Transverse colon (tissue), 4 donors: Measurements from ENCODE around the gene MNS1. TPM values are rescaled to one million over a fixed set of nuclear protein-coding genes. Genes with fewer than 3 reads are reported as not detected.

Experiments
- DNase-seq: peaks from one replicate; pipeline ENCODE4 v3.0.0-alpha.2; 2019
- H3K27ac ChIP-seq, 4 donors: fragments of 200-600 bp; sonication (generic); 2 replicates each; pipeline ENCODE4 v1.5.1; 2016 to 2018; ENCODE audit warnings: inconsistent platforms in 4 of 4
- H3K27me3 ChIP-seq: fragments of 200-600 bp; sonication (generic); 2 replicates; pipeline ENCODE4 v1.5.1; 2017; ENCODE audit warnings: inconsistent platforms
- H3K36me3 ChIP-seq, 4 donors: fragments of 200-600 bp; sonication (generic); 2 replicates each; pipeline ENCODE4 v1.5.1; 2017 to 2019; ENCODE audit warnings: inconsistent platforms in 4 of 4
- H3K4me1 ChIP-seq, 4 donors: fragments of 200-600 bp; sonication (generic); 2 replicates each; pipeline ENCODE4 v1.5.1; 2017 to 2020; ENCODE audit warnings: inconsistent platforms in 4 of 4
- H3K4me3 ChIP-seq, 4 donors: fragments of 200-600 bp; sonication (generic); 1 replicate in 1 of 4; 2 replicates in 3 of 4; pipeline versions ENCODE4 v1.5.1 to v1.6.1; 2017 to 2019; ENCODE audit warnings: inconsistent platforms in 4 of 4
- H3K9me3 ChIP-seq, 2 donors: fragments of 200-600 bp; sonication (generic); 2 replicates each; pipeline ENCODE4 v1.5.1; 2017 to 2019; ENCODE audit warnings: inconsistent platforms in 2 of 2
- CTCF ChIP-seq, 5 experiments: fragments of 200-600 bp in 3 of 5; fragments of 450-650 bp in 2 of 5; sonication (generic) in 3 of 5; IDR thresholded peaks; 1 replicate in 2 of 5; 2 replicates in 3 of 5; pipeline ENCODE4 v1.5.1; 2016 to 2017; ENCODE audit warnings: antibody characterized with exemption in 5 of 5, inconsistent platforms in 3 of 5, mild to moderate bottlenecking in 2 of 5, moderate library complexity in 1 of 5
- EP300 ChIP-seq: sonication (generic); formaldehyde crosslinking; IDR thresholded peaks from one replicate; pipeline ENCODE4 v1.6.1; 2017; ENCODE audit warnings: antibody characterized with exemption, low read depth
- POLR2A ChIP-seq: fragments of 450-650 bp; IDR thresholded peaks from one replicate; pipeline ENCODE4 v1.6.1; 2016; ENCODE audit warnings: antibody characterized with exemption, mild to moderate bottlenecking, moderate library complexity
- POLR2AphosphoS5 ChIP-seq, 3 donors: sonication (generic); formaldehyde crosslinking; IDR thresholded peaks; one replicate each; pipeline ENCODE4 v1.6.1; 2016; ENCODE audit warnings: antibody characterized with exemption in 3 of 3
- WGBS, 2 donors: methylation state at CpG; one replicate each; pipeline ENCODE4 v1.1.5; 2018; ENCODE audit warnings: low coverage in 1 of 2; 5-methylcytosine and 5-hydroxymethylcytosine counted together
- in situ Hi-C, 4 donors: fragments of 200-750 bp; cut with MboI; loops; one replicate each; pipeline versions ENCODE4 v1.15.0 to v1.15.1; 2017; ENCODE audit warnings: low sequenced_read_pairs in 3 of 4, low pct_ligation_motif_present in 1 of 4, low pct_unique_long_range_greater_than_20kb in 1 of 4
- intact Hi-C: fragments of 100-400 bp; cut with DNase I; formaldehyde crosslinking; loops from one replicate; pipeline ENCODE4 v1.15.1; 2023; ENCODE audit warnings: low total_unique reads
- total RNA-seq, 4 donors: library from RNA; depleted of rRNA; stranded (reverse); fragments of >200 nt; gene quantifications; one replicate each; pipeline ENCODE4 v1.1.0, GENCODE V29; 2016

The MNS1 gene
- total RNA-seq, 4 donors from 2014 or later = 0.16 to 0.96 (median 0.40) TPM; not detected in 1

DNA sequence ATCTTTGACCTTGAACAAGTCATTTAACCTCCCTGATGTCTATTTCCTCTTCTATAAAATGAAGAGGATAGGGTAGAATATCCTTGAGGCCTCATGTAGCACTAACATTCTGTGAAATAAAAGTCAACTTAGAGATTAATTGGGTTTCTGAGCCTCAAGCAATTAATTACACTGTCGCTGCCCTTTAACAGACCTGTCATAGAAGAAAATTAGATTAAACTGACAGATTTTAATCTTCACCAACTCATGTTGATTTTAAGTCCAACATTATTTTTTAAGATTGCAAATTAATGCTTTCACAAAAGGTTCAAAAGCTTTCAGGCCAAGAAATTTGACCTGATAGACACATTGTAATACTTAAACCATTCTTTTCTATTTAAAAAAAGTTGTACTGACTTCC is 8.1 kb upstream of the MNS1 start:
- TF ChIP-seq POLR2A (no peak), CTCF (IDR thresholded peaks at IDR 0.05) (no peak), POLR2AphosphoS5 (IDR thresholded peaks at IDR 0.05) (no peak), EP300 (no peak)
- no peaks in the 10 kb centered on the region for H3K9me3 ChIP-seq
- H3K4me1 ChIP-seq = peaks cover 0 to 2% (median 1%) of the 10 kb centered on the region in 4 donors
- no peaks in the 10 kb centered on the region for H3K27me3 ChIP-seq
- no peak for DNase-seq
- intact Hi-C loops (no loop called here), in situ Hi-C loops (no loop called here)
- no peaks in the 10 kb centered on the region for H3K36me3 ChIP-seq
- no peak overlapping the region for H3K4me3 ChIP-seq
- no peak overlapping the region for H3K27ac ChIP-seq
- whole genome bisulfite sequencing, 2 donors = 80 to 85% methylated on average over 1 of the region's 1 CpG

- TF ChIP-seq POLR2AphosphoS5 (IDR thresholded peaks at IDR 0.05) = no peak
- no peak for TF ChIP-seq EP300
- no peak for TF ChIP-seq CTCF (IDR thresholded peaks at IDR 0.05)
- TF ChIP-seq POLR2A = no peak
- Histone ChIP-seq H3K27me3 (no peaks in the 10 kb centered on the region), H3K4me1 (peaks cover 0 to 6% (median 1%) of the 10 kb centered on the region in 4 donors), H3K4me3 (no peak overlapping the region), H3K9me3 (no peaks in the 10 kb centered on the region), H3K27ac (no peak overlapping the region), H3K36me3 (no peaks in the 10 kb centered on the region)
- no peak for DNase-seq
- in situ Hi-C loops (no loop called here), intact Hi-C loops (no loop called here)
- 82 to 100% methylated on average over 2 of the region's 2 CpGs for WGBS, 2 donors
Measured at GRCh38 chr15:56472278-56472677, 7.3 kb upstream of the MNS1 start.

DNA sequence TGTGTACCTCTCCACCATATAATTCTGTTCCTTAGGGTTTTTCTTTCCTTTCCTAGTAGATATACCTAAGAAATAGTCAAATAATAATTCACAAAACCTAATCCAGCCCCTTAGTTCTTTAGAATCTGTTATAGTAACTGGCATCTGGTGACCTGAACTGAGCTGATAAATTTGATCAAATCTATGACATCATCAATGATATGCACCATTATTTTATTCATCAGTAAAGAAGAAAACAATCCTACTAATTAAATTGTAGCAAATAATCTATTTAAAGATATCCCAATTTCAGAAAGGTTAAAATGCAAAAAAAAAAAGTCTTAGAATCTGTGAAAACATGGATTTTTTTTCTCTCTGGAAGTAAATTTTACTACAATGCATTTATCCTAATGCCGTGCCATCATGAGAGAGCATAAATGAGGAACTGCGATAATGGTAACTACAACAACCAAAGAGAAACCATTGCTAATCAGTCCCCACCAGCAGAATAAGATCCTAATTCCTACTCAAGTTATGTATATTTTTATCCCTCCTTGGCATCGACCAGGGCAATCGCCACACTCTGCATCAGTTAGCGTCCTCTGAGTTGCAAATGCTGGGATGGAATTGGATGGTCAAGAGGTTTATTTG is 6.6 kb upstream of the MNS1 start:
- DNase-seq = no peak
- 81 to 90% methylated on average over 5 of the region's 5 CpGs for WGBS, 2 donors
- H3K4me3 ChIP-seq = no peak overlapping the region
- TF ChIP-seq EP300 = no peak
- H3K9me3 ChIP-seq = no peaks in the 10 kb centered on the region
- H3K27ac ChIP-seq = no peak overlapping the region
- no peaks in the 10 kb centered on the region for H3K27me3 ChIP-seq
- H3K4me1 ChIP-seq = peaks cover 0 to 6% (median 1%) of the 10 kb centered on the region in 4 donors
- in situ Hi-C loops = no loop called here
- intact Hi-C loops = no loop called here
- H3K36me3 ChIP-seq = no peaks in the 10 kb centered on the region

- Histone ChIP-seq H3K27me3 (no peaks in the 10 kb centered on the region), H3K36me3 (no peaks in the 10 kb centered on the region), H3K4me3 (no peak overlapping the region), H3K4me1 (peaks cover 6 to 9% (median 8%) of the 10 kb centered on the region in 4 donors), H3K27ac (no peak overlapping the region), H3K9me3 (no peaks in the 10 kb centered on the region)
- TF ChIP-seq POLR2A = no peak
- no peak for TF ChIP-seq EP300
- no peak for TF ChIP-seq POLR2AphosphoS5 (IDR thresholded peaks at IDR 0.05)
- no peak for TF ChIP-seq CTCF (IDR thresholded peaks at IDR 0.05)
- in situ Hi-C loops = no loop called here
- intact Hi-C loops = loop anchor here (10.0 kb wide), 1 partner anchor 55 kb away; no protein-coding TSS in a partner anchor
- DNase-seq = no peak
Measured at GRCh38 chr15:56469483-56469882, 4.5 kb upstream of the MNS1 start.

- Histone ChIP-seq H3K27me3 (no peaks in the 10 kb centered on the region), H3K36me3 (no peaks in the 10 kb centered on the region), H3K4me3 (peak overlapping the region in 2 of 4 donors; percentile 6 to 44), H3K27ac (peak overlapping the region in 1 of 4 donors; percentile 10), H3K4me1 (peaks cover 6 to 15% (median 12%) of the 10 kb centered on the region in 4 donors), H3K9me3 (no peaks in the 10 kb centered on the region)
- TF ChIP-seq EP300 = no peak
- no peak for TF ChIP-seq CTCF (IDR thresholded peaks at IDR 0.05)
- no peak for TF ChIP-seq POLR2AphosphoS5 (IDR thresholded peaks at IDR 0.05)
- no peak for TF ChIP-seq POLR2A
- WGBS, 2 donors = 8 to 16% methylated on average over 2 of the region's 2 CpGs
- DNase-seq = no peak
- intact Hi-C loops (loop anchor here (10.0 kb wide), 1 partner anchor 56 kb away; no protein-coding TSS in a partner anchor), in situ Hi-C loops (no loop called here)
Measured at GRCh38 chr15:56468401-56468800, 3.5 kb upstream of the MNS1 start.
